ENCODE results near the gene RUBCNL. TPM values are rescaled to one million over a fixed set of nuclear protein-coding genes. Genes with fewer than 3 reads are reported as not detected.

The RUBCNL gene
- total RNA-seq, 1 experiment from 2014 or later, result 0.42 TPM

GRCh38 chr13:46339035-46339666 is 47.9 kb downstream of the RUBCNL start:
- H3K36me3 ChIP-seq (ENCODE audit: control insufficient read depth in 1 of 2, insufficient read depth in 2 of 2, low read length in 2 of 2), result no peaks in the 10 kb centered on the region
- H3K4me2 ChIP-seq (ENCODE audit: low read length), result no peak overlapping the region
- BruUV-seq (replicated peaks), result no TSS peak
- H3K4me1 ChIP-seq (ENCODE audit: control insufficient read depth in 1 of 2, insufficient read depth in 2 of 2, low read length in 2 of 2), result no peaks in the 10 kb centered on the region
- H3K4me3 ChIP-seq (replicated peaks in 1 of 2; ENCODE audit: low read depth in 1 of 2, low read length in 2 of 2), result no peak overlapping the region
- no peak for TF ChIP-seq POLR2A (IDR thresholded peaks at IDR 0.05; ENCODE audit: borderline replicate concordance, extremely low read depth, insufficient read depth, insufficient read length)
- ChIA-PET CTCF (no interaction called here), POLR2A (no interaction called here), RAD21 (ENCODE audit: low non-redundant PET in 1 of 2, low total read pairs in 2 of 2, uncharacterized antibody in 2 of 2, unreplicated experiment in 2 of 2) (no interaction called here)
- H3K9ac ChIP-seq (ENCODE audit: low read length), result no peak overlapping the region
- no peaks in the 10 kb centered on the region for H3K27me3 ChIP-seq (ENCODE audit: insufficient read depth, low read length)
- no peak overlapping the region for H3K27ac ChIP-seq (ENCODE audit: low read depth, low read length)
- H2AFZ ChIP-seq (ENCODE audit: low read depth, low read length, poor library complexity, severe bottlenecking), result no peak overlapping the region
- H3K9me2 ChIP-seq (ENCODE audit: insufficient read depth), result no peaks in the 10 kb centered on the region
- ATAC-seq (no peak), DNase-seq (ENCODE audit: low read depth, low spot score) (no peak)
- H3K9me3 ChIP-seq (ENCODE audit: control insufficient read depth in 1 of 2, insufficient read depth in 1 of 2, low read depth in 1 of 2, low read length in 2 of 2), result no peaks in the 10 kb centered on the region
- no peaks in the 10 kb centered on the region for H4K20me1 ChIP-seq (ENCODE audit: insufficient read depth)
- H3K79me2 ChIP-seq (ENCODE audit: insufficient read depth, low read length), result no peaks in the 10 kb centered on the region
- intact Hi-C loops (cut with micrococcal nuclease), result no loop called here

DNA sequence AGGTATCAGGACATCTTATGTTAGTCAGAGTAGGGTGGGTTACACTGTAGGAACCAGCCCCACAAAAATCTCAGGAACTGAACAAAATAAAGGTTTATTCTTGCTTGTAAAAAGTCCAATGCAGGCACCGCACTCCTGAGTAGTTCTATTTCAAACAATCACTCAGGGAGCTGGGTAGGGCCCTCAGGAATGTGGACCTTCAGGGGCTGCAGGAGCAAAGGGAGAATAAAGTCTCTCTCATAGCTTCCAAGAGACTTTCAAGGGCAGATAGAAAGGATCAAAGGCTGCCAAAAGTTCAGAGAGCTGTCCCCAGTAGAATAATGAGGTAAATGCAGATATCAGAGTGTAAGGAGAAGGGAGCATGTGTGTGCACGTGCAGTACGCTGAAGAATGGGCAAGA is 49.4 kb downstream of the RUBCNL start:
- DNase-seq (ENCODE audit: low read depth, low spot score), result no peak
- no peaks in the 10 kb centered on the region for H3K9me3 ChIP-seq (ENCODE audit: control insufficient read depth in 1 of 2, insufficient read depth in 1 of 2, low read depth in 1 of 2, low read length in 2 of 2)
- POLR2A ChIA-PET, result no interaction called here
- no peak overlapping the region for H3K27ac ChIP-seq (ENCODE audit: low read depth, low read length)
- CTCF ChIA-PET, result no interaction called here
- no peaks in the 10 kb centered on the region for H3K4me1 ChIP-seq (ENCODE audit: control insufficient read depth in 1 of 2, insufficient read depth in 2 of 2, low read length in 2 of 2)
- RAD21 ChIA-PET (ENCODE audit: low non-redundant PET in 1 of 2, low total read pairs in 2 of 2, uncharacterized antibody in 2 of 2, unreplicated experiment in 2 of 2), result no interaction called here
- H4K20me1 ChIP-seq (ENCODE audit: insufficient read depth), result no peaks in the 10 kb centered on the region
- H3K4me2 ChIP-seq (ENCODE audit: low read length), result no peak overlapping the region
- H3K9ac ChIP-seq (ENCODE audit: low read length), result no peak overlapping the region
- no peaks in the 10 kb centered on the region for H3K27me3 ChIP-seq (ENCODE audit: insufficient read depth, low read length)
- intact Hi-C loops (cut with micrococcal nuclease), result no loop called here
- no peak for ATAC-seq
- H3K9me2 ChIP-seq (ENCODE audit: insufficient read depth), result no peaks in the 10 kb centered on the region
- no peaks in the 10 kb centered on the region for H3K36me3 ChIP-seq (ENCODE audit: control insufficient read depth in 1 of 2, insufficient read depth in 2 of 2, low read length in 2 of 2)
- TF ChIP-seq ZNF274 (IDR thresholded peaks at IDR 0.05; ENCODE audit: low read depth, low read length), result no peak
- TF ChIP-seq RAD21 (IDR thresholded peaks at IDR 0.05; ENCODE audit: low read depth), result no peak
- no peak for TF ChIP-seq FOSL1 (IDR thresholded peaks at IDR 0.05; ENCODE audit: low read depth)
- TF ChIP-seq ZFX (IDR thresholded peaks at IDR 0.05), result no peak
- no peak overlapping the region for H2AFZ ChIP-seq (ENCODE audit: low read depth, low read length, poor library complexity, severe bottlenecking)
- H3K79me2 ChIP-seq (ENCODE audit: insufficient read depth, low read length), result no peaks in the 10 kb centered on the region
- H3K4me3 ChIP-seq (replicated peaks in 1 of 2; ENCODE audit: low read depth in 1 of 2, low read length in 2 of 2), result no peak overlapping the region
- no TSS peak for BruUV-seq (replicated peaks)
